Muscle of leg (tissue), 11 donors: Measurements from ENCODE around the gene ZNF546. TPM values are rescaled to one million over a fixed set of nuclear protein-coding genes. Genes with fewer than 3 reads are reported as not detected.
"Not testable (repeated sequence)": the region's sequence is repeated elsewhere in the genome, so short reads cannot be mapped to it uniquely, and the experiment has no call there.

Experiments
- DNase-seq: peaks from one replicate; pipeline ENCODE4 v3.0.0; 2013
- H3K27ac ChIP-seq: one replicate; pipeline ENCODE4 v1.5.1; 2013; ENCODE audit warnings: mild to moderate bottlenecking, low read length, control low read depth
- H3K27me3 ChIP-seq: one replicate; pipeline ENCODE4 v1.6.1; 2013; ENCODE audit warnings: low read length; ENCODE audit not compliant: control insufficient read depth, insufficient read depth
- H3K36me3 ChIP-seq: one replicate; pipeline ENCODE4 v1.6.1; 2013; ENCODE audit warnings: low read length; ENCODE audit not compliant: control insufficient read depth, insufficient read depth
- H3K4me1 ChIP-seq: one replicate; pipeline ENCODE4 v1.6.1; 2013; ENCODE audit warnings: low read length; ENCODE audit not compliant: control insufficient read depth, insufficient read depth
- H3K4me3 ChIP-seq: one replicate; pipeline ENCODE4 v1.5.1; 2013; ENCODE audit warnings: low read length, control low read depth
- H3K9me3 ChIP-seq: replicated peaks from 2 replicates; pipeline ENCODE4 v1.6.1; 2013; ENCODE audit warnings: low read depth, low read length; ENCODE audit not compliant: control insufficient read depth
- WGBS: methylation state at CpG from one replicate; pipeline ENCODE4 v1.1.5; 2013; ENCODE audit warnings: missing lambda C conversion rate; ENCODE audit not compliant: insufficient coverage; 5-methylcytosine and 5-hydroxymethylcytosine counted together
- polyA plus RNA-seq, 8 donors: library from polyadenylated mRNA; unstranded; fragments of 120-200 nt; gene quantifications; one replicate each; pipeline versions ENCODE4 v1.2.1 to v1.2.3, GENCODE V29; 2013; ENCODE audit warnings: inconsistent platforms in 1 of 8, low replicate concordance in 1 of 8; ENCODE audit not compliant: insufficient read length in 8 of 8, insufficient read depth in 1 of 8
- total RNA-seq: library from RNA; stranded (reverse); fragments of 120-200 nt; gene quantifications from one replicate; pipeline ENCODE4 v1.2.4, GENCODE V29; 2013

Gene ZNF546
- total and polyA plus RNA-seq, 9 donors: 2.5 to 8.9 (median 3.4) TPM

- H3K4me1 ChIP-seq, H3K27me3 ChIP-seq, H3K27ac ChIP-seq, DNase-seq, H3K4me3 ChIP-seq, H3K36me3 ChIP-seq: not testable (repeated sequence)
- peaks cover 44% of the 10 kb centered on the region for H3K9me3 ChIP-seq
- WGBS: no CpG with 5 or more reads among the region's 3 CpGs
Measured at GRCh38 chr19:40038047-40038446, 41.2 kb downstream of the ZNF546 start.

GRCh38 chr19:40041718-40042117, 44.9 kb downstream of the ZNF546 start:
- H3K36me3 ChIP-seq: peaks cover 17% of the 10 kb centered on the region
- WGBS: no CpG with 5 or more reads among the region's 1 CpG
- not testable (repeated sequence) for H3K4me3 ChIP-seq, H3K4me1 ChIP-seq, H3K27me3 ChIP-seq, DNase-seq, H3K27ac ChIP-seq
- peaks cover 18% of the 10 kb centered on the region for H3K9me3 ChIP-seq

GRCh38 chr19:40053491-40053890, 56.6 kb downstream of the ZNF546 start:
- H3K27ac ChIP-seq: no peak overlapping the region
- DNase-seq: no peak
- peaks cover 15% of the 10 kb centered on the region for H3K36me3 ChIP-seq
- no peak overlapping the region for H3K4me3 ChIP-seq
- WGBS: 83% methylated on average over 1 of the region's 2 CpGs
- peaks cover 19% of the 10 kb centered on the region for H3K9me3 ChIP-seq
- no peaks in the 10 kb centered on the region for H3K27me3 ChIP-seq
- H3K4me1 ChIP-seq: peaks cover 9% of the 10 kb centered on the region

DNA sequence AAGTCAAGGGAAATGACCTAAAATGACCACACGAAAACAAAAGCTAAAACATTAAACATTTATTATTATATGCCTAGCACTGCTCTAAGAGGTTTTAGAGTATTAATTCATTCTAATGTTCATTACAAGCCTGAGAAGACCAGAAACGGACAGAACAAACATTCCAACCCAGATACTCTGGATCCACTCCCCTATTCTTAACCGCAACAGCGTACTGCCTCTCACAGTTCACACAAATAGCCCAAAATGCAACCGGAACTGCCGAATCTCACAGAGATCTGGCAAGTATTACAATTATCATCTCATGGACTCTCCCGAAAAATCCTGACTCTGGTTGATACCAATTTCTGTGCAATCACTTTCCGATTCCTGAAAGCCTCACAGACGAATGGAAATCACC, 57.8 kb downstream of the ZNF546 start:
- DNase-seq: no peak
- Histone ChIP-seq H3K27ac (no peak overlapping the region), H3K4me3 (no peak overlapping the region), H3K9me3 (peaks cover 17% of the 10 kb centered on the region), H3K4me1 (peaks cover 9% of the 10 kb centered on the region), H3K27me3 (no peaks in the 10 kb centered on the region), H3K36me3 (peaks cover 5% of the 10 kb centered on the region)
- 92% methylated on average over 6 of the region's 9 CpGs for WGBS

- Histone ChIP-seq H3K27me3 (no peaks in the 10 kb centered on the region), H3K9me3 (peaks cover 21% of the 10 kb centered on the region), H3K4me1 (peaks cover 9% of the 10 kb centered on the region), H3K36me3 (peaks cover 4% of the 10 kb centered on the region), H3K27ac (no peak overlapping the region), H3K4me3 (peak overlapping the region; percentile 79)
- WGBS: 0% methylated on average over 1 of the region's 10 CpGs
- DNase-seq: no peak
Measured at GRCh38 chr19:40055049-40055448, 58.2 kb downstream of the ZNF546 start.

GRCh38 chr19:40055832-40056504, 59.1 kb downstream of the ZNF546 start, which contains the start of gene ZNF780B:
ZNF780B (minus strand) TSS chr19:40056231; CDS start chr19:40050332, 5,899 bp downstream.
- DNase-seq: peak; percentile 78
- Histone ChIP-seq H3K9me3 (peaks cover 18% of the 10 kb centered on the region), H3K27ac (peak within 1 kb of the TSS; percentile 66), H3K4me3 (peak within 1 kb of the TSS; percentile 79), H3K27me3 (no peaks in the 10 kb centered on the region), H3K36me3 (no peaks in the 10 kb centered on the region), H3K4me1 (peaks cover 9% of the 10 kb centered on the region)
- WGBS: under 1% methylated on average over 35 of the region's 41 CpGs

- peaks cover 9% of the 10 kb centered on the region for H3K4me1 ChIP-seq
- H3K4me3 ChIP-seq: peak overlapping the region; percentile 79
- H3K9me3 ChIP-seq: peaks cover 18% of the 10 kb centered on the region
- WGBS: 0% methylated on average over 3 of the region's 7 CpGs
- no peaks in the 10 kb centered on the region for H3K36me3 ChIP-seq
- no peak for DNase-seq
- no peaks in the 10 kb centered on the region for H3K27me3 ChIP-seq
- peak overlapping the region; percentile 66 for H3K27ac ChIP-seq
Measured at GRCh38 chr19:40056505-40056904, 59.6 kb downstream of the ZNF546 start.

- Histone ChIP-seq H3K27ac (no peak overlapping the region), H3K27me3 (no peaks in the 10 kb centered on the region), H3K4me3 (no peak overlapping the region), H3K9me3 (peaks cover 16% of the 10 kb centered on the region), H3K4me1 (peaks cover 9% of the 10 kb centered on the region), H3K36me3 (no peaks in the 10 kb centered on the region)
- no CpG with 5 or more reads among the region's 1 CpG for WGBS
- no peak for DNase-seq
Measured at GRCh38 chr19:40057166-40057565, 60.3 kb downstream of the ZNF546 start.

- no CpG with 5 or more reads among the region's 1 CpG for WGBS
- H3K9me3 ChIP-seq: peaks cover 12% of the 10 kb centered on the region
- H3K36me3 ChIP-seq: no peaks in the 10 kb centered on the region
- no peak overlapping the region for H3K27ac ChIP-seq
- H3K4me3 ChIP-seq: no peak overlapping the region
- no peaks in the 10 kb centered on the region for H3K27me3 ChIP-seq
- DNase-seq: no peak
- H3K4me1 ChIP-seq: peaks cover 8% of the 10 kb centered on the region
Measured at GRCh38 chr19:40059624-40060023, 62.8 kb downstream of the ZNF546 start.

DNA sequence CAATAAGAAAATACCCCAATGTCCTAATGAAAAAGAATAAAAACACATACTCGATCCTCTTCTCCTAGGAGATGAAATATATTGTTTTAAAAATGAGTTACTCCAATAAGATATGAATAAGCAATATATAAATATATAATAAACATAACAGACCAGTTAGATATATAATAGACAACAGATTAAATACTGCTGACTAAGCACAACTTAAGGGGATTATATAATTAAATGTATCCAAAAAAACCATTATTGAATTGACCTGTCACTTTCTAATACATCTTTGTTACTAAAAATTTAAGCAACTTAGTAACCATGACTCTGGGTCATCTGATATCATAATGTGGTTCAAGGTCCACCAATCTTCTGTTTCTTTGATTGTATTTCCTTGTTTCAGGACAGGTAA, 73.2 kb downstream of the ZNF546 start:
- DNase-seq: no peak

More for the DNA sequence above, 73.2 kb downstream of the ZNF546 start:
- no CpG with 5 or more reads among the region's 1 CpG for WGBS
- Histone ChIP-seq H3K4me3 (no peak overlapping the region), H3K27me3 (no peaks in the 10 kb centered on the region), H3K27ac (no peak overlapping the region), H3K9me3 (peaks cover 20% of the 10 kb centered on the region), H3K4me1 (no peaks in the 10 kb centered on the region), H3K36me3 (peaks cover 14% of the 10 kb centered on the region)
